Nephron (organoid): ENCODE data around the gene TLR9.
A peak's percentile ranks its signal among the peaks of the same experiment; 100 is the strongest.
"Not testable (repeated sequence)": the region's sequence is repeated elsewhere in the genome, so short reads cannot be mapped to it uniquely, and the experiment has no call there.

Experiments used
- H3K27ac Mint-ChIP-seq, 3 experiments: 2 replicates each; pipeline ENCODE4 v1.8.0; 2020; ENCODE audit warnings: mixed read lengths in 3 of 3, mild to moderate bottlenecking in 2 of 3, moderate library complexity in 1 of 3
- H3K27me3 Mint-ChIP-seq: 2 replicates; pipeline ENCODE4 v1.8.0; 2021; ENCODE audit warnings: low read depth, mild to moderate bottlenecking, moderate library complexity, mixed read lengths
- H3K36me3 Mint-ChIP-seq: 2 replicates; pipeline ENCODE4 v1.8.0; 2020; ENCODE audit warnings: low read depth, mixed read lengths
- H3K4me1 Mint-ChIP-seq: 2 replicates; pipeline ENCODE4 v1.8.0; 2020; ENCODE audit warnings: mixed read lengths
- H3K4me3 Mint-ChIP-seq, 3 experiments: 2 replicates each; pipeline ENCODE4 v1.8.0; 2020; ENCODE audit warnings: mild to moderate bottlenecking in 3 of 3, mixed read lengths in 3 of 3, moderate library complexity in 2 of 3
- H3K9me3 Mint-ChIP-seq: 2 replicates; pipeline ENCODE4 v1.8.0; 2020; ENCODE audit warnings: mixed read lengths
- TF ChIP-seq, protein P1 (sequence below), 3 experiments: fragments of 200-600 bp; sonication (generic); IDR thresholded peaks; one replicate each; pipeline ENCODE4 v1.5.0; 2021; ENCODE audit warnings: antibody characterized with exemption in 3 of 3; ENCODE audit not compliant: unreplicated experiment in 3 of 3

The TLR9 gene, protein sequence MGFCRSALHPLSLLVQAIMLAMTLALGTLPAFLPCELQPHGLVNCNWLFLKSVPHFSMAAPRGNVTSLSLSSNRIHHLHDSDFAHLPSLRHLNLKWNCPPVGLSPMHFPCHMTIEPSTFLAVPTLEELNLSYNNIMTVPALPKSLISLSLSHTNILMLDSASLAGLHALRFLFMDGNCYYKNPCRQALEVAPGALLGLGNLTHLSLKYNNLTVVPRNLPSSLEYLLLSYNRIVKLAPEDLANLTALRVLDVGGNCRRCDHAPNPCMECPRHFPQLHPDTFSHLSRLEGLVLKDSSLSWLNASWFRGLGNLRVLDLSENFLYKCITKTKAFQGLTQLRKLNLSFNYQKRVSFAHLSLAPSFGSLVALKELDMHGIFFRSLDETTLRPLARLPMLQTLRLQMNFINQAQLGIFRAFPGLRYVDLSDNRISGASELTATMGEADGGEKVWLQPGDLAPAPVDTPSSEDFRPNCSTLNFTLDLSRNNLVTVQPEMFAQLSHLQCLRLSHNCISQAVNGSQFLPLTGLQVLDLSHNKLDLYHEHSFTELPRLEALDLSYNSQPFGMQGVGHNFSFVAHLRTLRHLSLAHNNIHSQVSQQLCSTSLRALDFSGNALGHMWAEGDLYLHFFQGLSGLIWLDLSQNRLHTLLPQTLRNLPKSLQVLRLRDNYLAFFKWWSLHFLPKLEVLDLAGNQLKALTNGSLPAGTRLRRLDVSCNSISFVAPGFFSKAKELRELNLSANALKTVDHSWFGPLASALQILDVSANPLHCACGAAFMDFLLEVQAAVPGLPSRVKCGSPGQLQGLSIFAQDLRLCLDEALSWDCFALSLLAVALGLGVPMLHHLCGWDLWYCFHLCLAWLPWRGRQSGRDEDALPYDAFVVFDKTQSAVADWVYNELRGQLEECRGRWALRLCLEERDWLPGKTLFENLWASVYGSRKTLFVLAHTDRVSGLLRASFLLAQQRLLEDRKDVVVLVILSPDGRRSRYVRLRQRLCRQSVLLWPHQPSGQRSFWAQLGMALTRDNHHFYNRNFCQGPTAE

DNA sequence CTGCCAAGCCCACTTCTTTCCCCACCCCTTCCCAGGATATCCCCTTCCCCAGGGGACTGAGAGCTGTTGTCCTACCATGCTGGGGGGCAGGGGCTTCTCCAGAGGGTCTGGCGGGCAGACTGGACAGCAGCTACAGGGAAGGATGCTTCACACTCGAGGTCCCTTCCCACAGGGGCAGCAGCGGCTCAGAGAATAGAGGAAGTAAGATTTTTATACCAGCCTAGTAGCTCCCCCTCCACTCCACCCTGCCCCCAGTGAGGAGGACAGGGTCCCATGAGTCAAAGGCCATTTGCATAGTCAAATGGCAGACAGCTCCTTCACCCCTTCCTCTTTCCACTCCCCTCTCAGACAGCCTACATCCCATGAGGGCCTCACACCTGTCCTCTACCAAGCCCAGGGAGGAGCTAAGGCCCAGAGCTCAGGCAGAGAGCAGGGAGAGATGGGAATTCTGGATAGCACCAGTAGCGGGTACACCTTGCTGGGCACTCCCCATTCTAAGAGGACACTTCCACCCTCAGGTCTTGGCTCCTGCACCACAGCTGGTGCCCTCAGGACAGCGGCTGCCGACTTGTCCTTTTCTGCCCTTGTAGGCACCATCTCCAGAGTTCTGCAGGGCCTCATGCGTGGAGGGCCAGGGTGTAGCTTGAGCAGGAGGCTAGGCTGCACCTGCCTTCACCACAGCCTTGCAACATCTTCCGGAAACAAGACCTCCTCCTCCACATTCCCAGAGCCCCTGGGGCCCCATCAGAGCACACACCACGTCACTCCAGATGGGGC, at the start of gene TLR9:
Gene TLR9 (minus strand): TSS at position 194 of the 777 bp plus-strand sequence. CDS start 116 bp downstream, at position 78.
- TF ChIP-seq, protein P1, sequence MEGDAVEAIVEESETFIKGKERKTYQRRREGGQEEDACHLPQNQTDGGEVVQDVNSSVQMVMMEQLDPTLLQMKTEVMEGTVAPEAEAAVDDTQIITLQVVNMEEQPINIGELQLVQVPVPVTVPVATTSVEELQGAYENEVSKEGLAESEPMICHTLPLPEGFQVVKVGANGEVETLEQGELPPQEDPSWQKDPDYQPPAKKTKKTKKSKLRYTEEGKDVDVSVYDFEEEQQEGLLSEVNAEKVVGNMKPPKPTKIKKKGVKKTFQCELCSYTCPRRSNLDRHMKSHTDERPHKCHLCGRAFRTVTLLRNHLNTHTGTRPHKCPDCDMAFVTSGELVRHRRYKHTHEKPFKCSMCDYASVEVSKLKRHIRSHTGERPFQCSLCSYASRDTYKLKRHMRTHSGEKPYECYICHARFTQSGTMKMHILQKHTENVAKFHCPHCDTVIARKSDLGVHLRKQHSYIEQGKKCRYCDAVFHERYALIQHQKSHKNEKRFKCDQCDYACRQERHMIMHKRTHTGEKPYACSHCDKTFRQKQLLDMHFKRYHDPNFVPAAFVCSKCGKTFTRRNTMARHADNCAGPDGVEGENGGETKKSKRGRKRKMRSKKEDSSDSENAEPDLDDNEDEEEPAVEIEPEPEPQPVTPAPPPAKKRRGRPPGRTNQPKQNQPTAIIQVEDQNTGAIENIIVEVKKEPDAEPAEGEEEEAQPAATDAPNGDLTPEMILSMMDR (IDR thresholded peaks at IDR 0.05; ENCODE audit: unreplicated experiment in 3 of 3): no peak
- no peaks in the 10 kb centered on the region for H3K9me3 Mint-ChIP-seq
- H3K27ac Mint-ChIP-seq: no peak within 1 kb of the TSS
- peaks cover 1% of the 10 kb centered on the region for H3K4me1 Mint-ChIP-seq
- H3K27me3 Mint-ChIP-seq: peaks cover 9% of the 10 kb centered on the region
- H3K4me3 Mint-ChIP-seq: no peak within 1 kb of the TSS
- H3K36me3 Mint-ChIP-seq: peaks cover 6% of the 10 kb centered on the region

DNA sequence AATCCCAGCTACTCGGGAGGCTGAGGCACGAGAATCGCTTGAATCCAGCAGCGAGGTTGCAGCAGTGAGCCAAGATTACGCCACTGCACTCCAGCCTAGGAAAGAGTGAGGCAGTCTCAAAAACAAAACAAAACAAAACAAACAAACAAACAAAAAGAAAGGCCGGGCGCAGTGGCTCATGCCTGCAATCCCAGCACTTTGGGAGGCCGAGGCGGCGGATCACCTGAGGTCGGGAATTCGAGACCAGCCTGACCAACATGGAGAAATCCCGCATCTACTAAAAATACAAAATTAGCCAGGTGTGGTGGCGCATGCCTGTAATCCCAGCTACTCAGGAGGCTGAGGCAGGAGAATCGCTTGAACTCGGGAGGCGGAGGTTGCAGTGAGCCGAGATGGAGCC, 49.3 kb upstream of the TLR9 start:
- H3K9me3 Mint-ChIP-seq: not testable (repeated sequence)
- peak overlapping the region; percentile 62 to 75 (median 72) for H3K4me3 Mint-ChIP-seq

DNA sequence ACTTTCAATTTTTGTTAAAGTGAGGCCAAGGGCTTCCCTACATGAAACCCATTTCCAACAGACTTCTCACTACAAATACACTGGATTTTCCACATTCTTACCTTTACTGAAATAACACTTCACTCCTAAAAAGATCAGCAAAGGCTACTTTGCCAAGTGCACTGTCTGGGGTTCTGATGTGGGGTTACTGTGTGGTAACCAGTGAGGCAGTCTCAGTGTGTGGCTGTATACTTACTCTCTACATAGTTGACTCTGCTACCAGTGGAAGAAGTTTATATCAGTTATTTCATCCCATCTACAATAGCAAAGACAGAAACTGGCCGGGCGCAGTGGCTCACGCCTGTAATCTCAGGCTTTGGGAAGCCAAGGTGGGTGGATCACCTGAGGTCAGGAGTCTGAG, 47.4 kb upstream of the TLR9 start:
- Mint-ChIP-seq H3K4me3 (no peak overlapping the region), H3K27me3 (no peaks in the 10 kb centered on the region), H3K9me3 (no peaks in the 10 kb centered on the region), H3K4me1 (peaks cover 34% of the 10 kb centered on the region), H3K36me3 (peaks cover 56% of the 10 kb centered on the region), H3K27ac (no peak overlapping the region)
- TF ChIP-seq, protein P1 (IDR thresholded peaks at IDR 0.05; ENCODE audit: unreplicated experiment in 3 of 3): no peak

More for the DNA sequence above, 49.3 kb upstream of the TLR9 start:
- Mint-ChIP-seq H3K4me1 (peaks cover 44% of the 10 kb centered on the region), H3K27ac (peak overlapping the region in 2 of 3 experiments; percentile 51 to 81), H3K36me3 (peaks cover 45% of the 10 kb centered on the region)
- not testable (repeated sequence) for H3K27me3 Mint-ChIP-seq

DNA sequence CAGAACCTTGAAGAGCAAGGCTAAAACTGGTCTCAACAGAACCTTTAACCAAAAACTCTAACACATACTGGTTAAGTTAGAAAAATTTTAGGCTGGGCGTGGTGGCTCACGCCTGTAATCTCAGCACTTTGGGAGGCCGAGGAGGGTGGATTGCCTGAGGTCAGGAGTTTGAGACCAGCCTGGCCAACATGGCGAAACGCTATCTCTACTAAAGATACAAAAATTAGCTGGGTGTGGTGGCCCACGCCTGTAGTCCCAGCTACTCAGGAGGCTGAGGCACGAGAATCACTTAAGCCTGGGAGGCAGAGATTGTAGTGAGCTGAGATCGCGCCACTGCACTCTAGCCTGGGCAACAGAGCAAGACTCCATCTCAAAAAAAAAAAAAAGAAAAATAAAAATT, 46.7 kb upstream of the TLR9 start:
- not testable (repeated sequence) for H3K4me3 Mint-ChIP-seq, H3K27ac Mint-ChIP-seq

DNA sequence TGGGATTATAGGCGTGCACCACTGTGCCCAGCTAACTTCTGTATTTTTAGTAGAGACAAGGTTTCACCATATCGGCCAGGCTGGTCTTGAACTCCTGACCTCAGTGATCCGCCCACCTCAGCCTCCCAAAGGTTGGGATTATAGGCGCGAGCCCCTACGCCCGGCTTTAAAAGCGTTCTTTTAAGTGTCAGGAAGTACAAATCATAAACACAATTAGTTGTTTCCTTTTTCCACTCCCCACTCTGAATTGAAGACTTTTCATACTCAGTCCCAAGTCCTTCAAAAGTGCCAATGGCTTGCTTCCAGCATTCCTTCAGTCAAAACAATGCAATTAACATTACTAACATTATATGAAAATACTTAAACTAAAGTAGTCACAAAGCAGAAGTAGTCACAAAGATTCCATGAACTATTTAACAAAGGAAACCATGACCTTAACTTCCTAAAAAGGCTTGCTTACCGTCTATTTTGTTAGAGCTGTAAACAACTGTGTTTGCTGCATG, 44.9 kb upstream of the TLR9 start:
- H3K4me1 Mint-ChIP-seq: peaks cover 26% of the 10 kb centered on the region

More for the DNA sequence above, 46.7 kb upstream of the TLR9 start:
- Mint-ChIP-seq H3K4me1 (peaks cover 34% of the 10 kb centered on the region), H3K36me3 (peaks cover 63% of the 10 kb centered on the region)
- not testable (repeated sequence) for H3K9me3 Mint-ChIP-seq, H3K27me3 Mint-ChIP-seq

DNA sequence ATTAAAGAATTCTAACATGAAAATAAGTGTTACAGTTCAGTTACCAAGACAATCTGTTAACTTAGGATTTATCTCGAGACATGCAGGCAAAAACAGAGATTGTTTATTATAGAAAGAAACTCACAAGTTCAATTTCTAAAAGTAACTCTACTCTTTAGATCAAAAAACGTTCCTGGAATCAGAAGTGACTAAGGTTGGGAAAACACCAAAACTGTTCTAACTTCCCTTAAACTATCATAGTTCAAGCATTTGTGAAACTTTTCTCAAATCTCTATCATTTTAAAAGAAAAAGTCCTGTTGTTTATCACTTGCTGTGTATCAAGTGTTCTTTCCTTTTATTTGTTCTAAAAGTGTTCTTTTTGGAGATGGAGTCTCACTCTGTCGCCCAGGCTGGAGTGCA, 44.3 kb upstream of the TLR9 start:
- no peak overlapping the region for H3K27ac Mint-ChIP-seq
- H3K27me3 Mint-ChIP-seq: no peaks in the 10 kb centered on the region
- peaks cover 74% of the 10 kb centered on the region for H3K36me3 Mint-ChIP-seq
- no peak overlapping the region for H3K4me3 Mint-ChIP-seq
- peaks cover 23% of the 10 kb centered on the region for H3K4me1 Mint-ChIP-seq
- TF ChIP-seq, protein P1 (IDR thresholded peaks at IDR 0.05; ENCODE audit: unreplicated experiment in 3 of 3): no peak
- no peaks in the 10 kb centered on the region for H3K9me3 Mint-ChIP-seq

More for the DNA sequence above, 44.9 kb upstream of the TLR9 start:
- Mint-ChIP-seq H3K4me3 (no peak overlapping the region), H3K36me3 (peaks cover 72% of the 10 kb centered on the region), H3K9me3 (no peaks in the 10 kb centered on the region), H3K27ac (peak overlapping the region; percentile 23 to 60 (median 35)), H3K27me3 (no peaks in the 10 kb centered on the region)
- TF ChIP-seq, protein P1 (IDR thresholded peaks at IDR 0.05; ENCODE audit: unreplicated experiment in 3 of 3): no peak
